ENCODE data around the gene PPP2R5B.

Gene PPP2R5B

GRCh38 chr11:64915376-64915887 lies 9.1 kb upstream of the PPP2R5B start:
- no peak for ATAC-seq (ENCODE audit: low read depth)
- H3K27ac ChIP-seq (ENCODE audit: poor library complexity, severe bottlenecking): peak overlapping the region; percentile 44
- H3K27me3 ChIP-seq (ENCODE audit: insufficient read depth, poor library complexity, severe bottlenecking): no peaks in the 10 kb centered on the region
- DNase-seq (ENCODE audit: low spot score): no peak
- no peaks in the 10 kb centered on the region for H3K9me3 ChIP-seq (ENCODE audit: severe bottlenecking)
- no peak for TF ChIP-seq CTCF (IDR thresholded peaks at IDR 0.05; ENCODE audit: poor library complexity, severe bottlenecking)
- peaks cover 3% of the 10 kb centered on the region for H3K4me1 ChIP-seq (ENCODE audit: insufficient read depth, poor library complexity, severe bottlenecking)
- peaks cover 19% of the 10 kb centered on the region for H3K36me3 ChIP-seq (ENCODE audit: low read depth)
- H3K4me3 ChIP-seq (ENCODE audit: severe bottlenecking): peak overlapping the region; percentile 61

GRCh38 chr11:64916040-64916774 lies 8.3 kb upstream of the PPP2R5B start:
- no peak for DNase-seq (ENCODE audit: low spot score)
- Histone ChIP-seq H3K27me3 (ENCODE audit: insufficient read depth, poor library complexity, severe bottlenecking) (no peaks in the 10 kb centered on the region), H3K4me1 (ENCODE audit: insufficient read depth, poor library complexity, severe bottlenecking) (peaks cover 3% of the 10 kb centered on the region), H3K27ac (ENCODE audit: poor library complexity, severe bottlenecking) (peak overlapping the region; percentile 44), H3K9me3 (ENCODE audit: severe bottlenecking) (no peaks in the 10 kb centered on the region), H3K4me3 (ENCODE audit: severe bottlenecking) (peak overlapping the region; percentile 61), H3K36me3 (ENCODE audit: low read depth) (peaks cover 12% of the 10 kb centered on the region; the same call in 1 of the 2 replicates)
- TF ChIP-seq CTCF (IDR thresholded peaks at IDR 0.05; ENCODE audit: poor library complexity, severe bottlenecking): no peak
- ATAC-seq (ENCODE audit: low read depth): peak; percentile 7; the same call in 1 of the 3 replicates

GRCh38 chr11:64916775-64917662 lies 7.5 kb upstream of the PPP2R5B start, which contains the start of gene ATG2A:
TSS of gene ATG2A (minus strand) at chr11:64917209. CDS start at chr11:64917135, 74 bp downstream.
- Histone ChIP-seq H3K36me3 (ENCODE audit: low read depth) (peaks cover 11% of the 10 kb centered on the region; the same call in 1 of the 2 replicates), H3K4me1 (ENCODE audit: insufficient read depth, poor library complexity, severe bottlenecking) (peaks cover 3% of the 10 kb centered on the region), H3K27ac (ENCODE audit: poor library complexity, severe bottlenecking) (peak within 1 kb of the TSS; percentile 44), H3K9me3 (ENCODE audit: severe bottlenecking) (no peaks in the 10 kb centered on the region), H3K4me3 (ENCODE audit: severe bottlenecking) (peak within 1 kb of the TSS; percentile 61), H3K27me3 (ENCODE audit: insufficient read depth, poor library complexity, severe bottlenecking) (no peaks in the 10 kb centered on the region)
- DNase-seq (ENCODE audit: low spot score) (peak; percentile 97), ATAC-seq (ENCODE audit: low read depth) (peak; percentile 95)
- no peak for TF ChIP-seq CTCF (IDR thresholded peaks at IDR 0.05; ENCODE audit: poor library complexity, severe bottlenecking)

- DNase-seq (ENCODE audit: low spot score): no peak
These were observed 6.9 kb upstream of the PPP2R5B start for GRCh38 chr11:64917663-64917995.

More at GRCh38 chr11:64917663-64917995, 6.9 kb upstream of the PPP2R5B start:
- Histone ChIP-seq H3K4me3 (ENCODE audit: severe bottlenecking) (peak overlapping the region; percentile 61), H3K4me1 (ENCODE audit: insufficient read depth, poor library complexity, severe bottlenecking) (peaks cover 3% of the 10 kb centered on the region), H3K36me3 (ENCODE audit: low read depth) (peaks cover 8% of the 10 kb centered on the region; the same call in 1 of the 2 replicates), H3K9me3 (ENCODE audit: severe bottlenecking) (no peaks in the 10 kb centered on the region), H3K27ac (ENCODE audit: poor library complexity, severe bottlenecking) (peak overlapping the region; percentile 34), H3K27me3 (ENCODE audit: insufficient read depth, poor library complexity, severe bottlenecking) (no peaks in the 10 kb centered on the region)
- ATAC-seq (ENCODE audit: low read depth): no peak
- TF ChIP-seq CTCF (IDR thresholded peaks at IDR 0.05; ENCODE audit: poor library complexity, severe bottlenecking): no peak
